Stimulated activated CD8-positive, alpha-beta memory T cell treated with anti-CD3 and anti-CD28 coated beads, Interleukin-12 subunit alpha, Interleukin-12 subunit beta, amount 100 ng/mL, for 4 hours (primary cell): ENCODE measurements around the gene FBXO47.
"Not testable (repeated sequence)": the region's sequence is repeated elsewhere in the genome, so short reads cannot be mapped to it uniquely, and the experiment has no call there.

Experiments used
- DNase-seq: peaks from one replicate; pipeline ENCODE4 v3.0.0-alpha.2; 2020; ENCODE audit warnings: low read depth

Gene FBXO47

GRCh38 chr17:38980490-38981217, 13.5 kb upstream of the FBXO47 start:
- DNase-seq = no peak

- DNase-seq = no peak
These were observed 11.0 kb upstream of the FBXO47 start for GRCh38 chr17:38978180-38978579.

GRCh38 chr17:38976187-38976551, 9.0 kb upstream of the FBXO47 start:
- DNase-seq = not testable (repeated sequence)

- no peak for DNase-seq
These were observed 3.6 kb upstream of the FBXO47 start for GRCh38 chr17:38970804-38971203.

GRCh38 chr17:38970128-38970527, 2.9 kb upstream of the FBXO47 start:
- DNase-seq = no peak

- DNase-seq = no peak
These were observed 2.1 kb upstream of the FBXO47 start for GRCh38 chr17:38969281-38969680.

- no peak for DNase-seq
These were observed 5.8 kb downstream of the FBXO47 start for GRCh38 chr17:38961413-38961812.

- DNase-seq = no peak
These were observed 6.8 kb downstream of the FBXO47 start for GRCh38 chr17:38960402-38960801.

GRCh38 chr17:38959508-38959907, 7.7 kb downstream of the FBXO47 start:
- DNase-seq = no peak

GRCh38 chr17:38958756-38959155, 8.4 kb downstream of the FBXO47 start:
- no peak for DNase-seq

- DNase-seq = no peak
These were observed 8.9 kb downstream of the FBXO47 start for GRCh38 chr17:38958326-38958725.

- DNase-seq = not testable (repeated sequence)
These were observed 13.4 kb downstream of the FBXO47 start for GRCh38 chr17:38953800-38954199.

GRCh38 chr17:38947189-38947588, 20.0 kb downstream of the FBXO47 start:
- DNase-seq = no peak

- DNase-seq = no peak
These were observed 23.6 kb downstream of the FBXO47 start for GRCh38 chr17:38943607-38944006.

GRCh38 chr17:38942696-38943334, 24.4 kb downstream of the FBXO47 start:
- no peak for DNase-seq

GRCh38 chr17:38940404-38940803, 26.8 kb downstream of the FBXO47 start:
- DNase-seq = no peak

GRCh38 chr17:38939987-38940386, 27.2 kb downstream of the FBXO47 start:
- DNase-seq = no peak

GRCh38 chr17:38933962-38934361, 33.2 kb downstream of the FBXO47 start:
- DNase-seq = not testable (repeated sequence)

- DNase-seq = not testable (repeated sequence)
These were observed 36.4 kb downstream of the FBXO47 start for GRCh38 chr17:38930782-38931181.

- DNase-seq = no peak
These were observed 40.7 kb downstream of the FBXO47 start for GRCh38 chr17:38926293-38927070.

- DNase-seq = peak; percentile 23
These were observed 41.8 kb downstream of the FBXO47 start, which contains the start of gene LASP1NB for GRCh38 chr17:38925263-38925995. TSS of gene LASP1NB (plus strand) at chr17:38925614.
